ENCODE measurements around the gene UFM1.
A peak's percentile ranks its signal among the peaks of the same experiment; 100 is the strongest.
"Not testable (repeated sequence)": the region's sequence is repeated elsewhere in the genome, so short reads cannot be mapped to it uniquely, and the experiment has no call there.

The UFM1 gene

GRCh38 chr13:38349390-38350113, at the start of gene UFM1:
UFM1 (plus strand) TSS chr13:38349851; CDS start chr13:38349920, 69 bp downstream.
- no peak for TF ChIP-seq CTCF (conservative IDR thresholded peaks at IDR 0.05; ENCODE audit: low read depth, low read length)
- peak within 1 kb of the TSS; percentile 97 for H3K4me3 ChIP-seq (ENCODE audit: low read length)
- peak; percentile 87 for DNase-seq (ENCODE audit: low read depth)

GRCh38 chr13:38301236-38301635, 48.4 kb upstream of the UFM1 start:
- no peak overlapping the region for H3K4me3 ChIP-seq (ENCODE audit: low read length)
- no peak for DNase-seq (ENCODE audit: low read depth)
- TF ChIP-seq CTCF (conservative IDR thresholded peaks at IDR 0.05; ENCODE audit: low read depth, low read length), result no peak

- no peak for DNase-seq (ENCODE audit: low read depth)
- no peak overlapping the region for H3K4me3 ChIP-seq (ENCODE audit: low read length)
- TF ChIP-seq CTCF (conservative IDR thresholded peaks at IDR 0.05; ENCODE audit: low read depth, low read length), result no peak
Observed at GRCh38 chr13:38303816-38304320, 45.8 kb upstream of the UFM1 start.

- TF ChIP-seq CTCF (conservative IDR thresholded peaks at IDR 0.05; ENCODE audit: low read depth, low read length), result no peak
- peak; percentile 59 for DNase-seq (ENCODE audit: low read depth)
- H3K4me3 ChIP-seq (ENCODE audit: low read length), result no peak overlapping the region
Observed at GRCh38 chr13:38308736-38309135, 40.9 kb upstream of the UFM1 start.

- DNase-seq (ENCODE audit: low read depth), result no peak
- TF ChIP-seq CTCF (conservative IDR thresholded peaks at IDR 0.05; ENCODE audit: low read depth, low read length), result no peak
- H3K4me3 ChIP-seq (ENCODE audit: low read length), result no peak overlapping the region
Observed at GRCh38 chr13:38309397-38309796, 40.3 kb upstream of the UFM1 start.

- DNase-seq (ENCODE audit: low read depth); H3K4me3 ChIP-seq (ENCODE audit: low read length): not testable (repeated sequence)
Observed at GRCh38 chr13:38311175-38311574, 38.5 kb upstream of the UFM1 start.

- H3K4me3 ChIP-seq (ENCODE audit: low read length), result no peak overlapping the region
- DNase-seq (ENCODE audit: low read depth), result no peak
- no peak for TF ChIP-seq CTCF (conservative IDR thresholded peaks at IDR 0.05; ENCODE audit: low read depth, low read length)
Observed at GRCh38 chr13:38316129-38316528, 33.5 kb upstream of the UFM1 start.

All from retinal pigment epithelial cell (primary cell).